Inferior parietal cortex (tissue), 1 donor: Measurements from ENCODE around the gene TM9SF2.

Experiments used
- DNase-seq: peaks from one replicate; pipeline ENCODE4 v3.0.0-alpha.2; 2016; ENCODE audit errors: extremely low spot score

The TM9SF2 gene

DNA sequence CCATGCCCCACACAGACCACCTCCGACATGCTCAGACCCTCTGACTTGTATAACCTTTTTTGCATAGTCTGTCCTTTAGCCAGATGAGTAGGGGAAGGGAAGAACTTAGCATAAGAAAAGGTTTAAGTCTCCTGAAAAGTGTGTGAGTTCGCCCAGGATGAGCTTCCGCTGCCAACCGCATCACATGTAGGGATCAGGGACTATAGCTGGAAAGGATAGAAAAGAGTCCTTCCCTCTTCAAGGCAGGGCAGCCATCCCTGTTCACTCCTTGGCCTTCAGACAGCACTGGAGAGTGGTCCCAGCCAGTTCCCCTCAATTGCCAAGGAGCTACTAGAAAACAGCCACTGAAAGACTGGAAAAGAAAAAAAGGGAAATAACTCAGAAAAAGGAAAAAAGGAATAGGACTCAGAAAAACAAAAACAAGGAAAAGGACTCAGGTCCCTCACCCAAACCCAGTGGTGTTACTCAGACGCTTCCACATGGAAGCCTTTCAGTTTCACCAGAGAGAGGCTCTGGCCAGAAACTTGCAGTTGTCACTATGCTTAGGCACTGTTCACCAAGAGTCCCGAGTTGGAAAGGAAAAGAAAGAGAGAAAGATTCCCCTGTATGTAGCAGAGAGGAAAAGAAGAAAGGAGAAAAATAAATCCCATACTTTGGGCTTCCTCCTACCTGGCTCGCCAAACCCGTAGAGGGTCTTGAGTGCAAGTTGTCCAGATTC, 5.6 kb upstream of the TM9SF2 start:
- no peak for DNase-seq

DNA sequence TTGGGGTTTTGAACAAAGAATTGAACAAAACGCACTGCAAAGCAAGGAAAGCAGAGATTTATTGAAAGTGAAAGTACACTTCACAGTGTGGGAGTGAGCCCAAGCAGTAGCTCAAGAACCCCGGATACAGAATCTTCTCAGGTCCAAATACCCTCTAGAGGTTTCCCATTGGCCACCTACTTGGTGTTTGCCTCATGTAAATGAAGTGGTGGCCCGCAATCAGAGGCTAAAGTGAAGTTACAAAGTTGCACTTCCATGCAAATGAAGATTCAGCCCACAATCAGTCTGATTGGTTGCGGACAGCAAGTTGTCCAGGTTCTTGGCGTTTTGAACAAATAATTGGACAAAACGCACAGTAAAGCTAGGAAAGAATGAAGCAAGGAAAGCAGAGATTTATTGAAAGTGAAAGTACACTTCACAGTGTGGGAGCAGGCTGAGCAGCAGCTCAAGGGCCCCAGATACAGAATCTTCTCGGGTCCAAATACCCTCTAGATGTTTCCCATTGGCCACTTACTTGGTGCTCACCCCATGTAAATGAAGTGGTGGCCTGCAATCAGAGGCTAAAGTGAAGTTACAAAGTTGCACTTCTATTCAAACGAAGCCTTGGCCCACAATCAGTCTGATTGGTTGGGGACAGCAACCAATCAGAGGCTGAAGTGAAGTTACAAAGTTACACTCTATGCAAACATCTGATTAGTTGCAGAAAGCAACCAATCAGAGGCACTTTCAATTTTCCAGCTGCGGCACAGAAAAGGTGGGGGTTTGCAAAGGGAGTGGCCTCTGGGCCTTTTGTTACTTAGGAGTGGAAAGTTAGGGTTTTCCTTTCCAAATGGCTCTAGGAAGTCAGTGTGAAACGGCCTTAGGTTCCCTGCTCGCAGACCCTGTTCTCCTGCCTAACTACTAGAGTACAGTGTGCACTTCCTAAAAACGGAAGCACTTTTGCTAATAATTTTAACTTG, 4.8 kb upstream of the TM9SF2 start:
- DNase-seq = peak; percentile 61

DNA sequence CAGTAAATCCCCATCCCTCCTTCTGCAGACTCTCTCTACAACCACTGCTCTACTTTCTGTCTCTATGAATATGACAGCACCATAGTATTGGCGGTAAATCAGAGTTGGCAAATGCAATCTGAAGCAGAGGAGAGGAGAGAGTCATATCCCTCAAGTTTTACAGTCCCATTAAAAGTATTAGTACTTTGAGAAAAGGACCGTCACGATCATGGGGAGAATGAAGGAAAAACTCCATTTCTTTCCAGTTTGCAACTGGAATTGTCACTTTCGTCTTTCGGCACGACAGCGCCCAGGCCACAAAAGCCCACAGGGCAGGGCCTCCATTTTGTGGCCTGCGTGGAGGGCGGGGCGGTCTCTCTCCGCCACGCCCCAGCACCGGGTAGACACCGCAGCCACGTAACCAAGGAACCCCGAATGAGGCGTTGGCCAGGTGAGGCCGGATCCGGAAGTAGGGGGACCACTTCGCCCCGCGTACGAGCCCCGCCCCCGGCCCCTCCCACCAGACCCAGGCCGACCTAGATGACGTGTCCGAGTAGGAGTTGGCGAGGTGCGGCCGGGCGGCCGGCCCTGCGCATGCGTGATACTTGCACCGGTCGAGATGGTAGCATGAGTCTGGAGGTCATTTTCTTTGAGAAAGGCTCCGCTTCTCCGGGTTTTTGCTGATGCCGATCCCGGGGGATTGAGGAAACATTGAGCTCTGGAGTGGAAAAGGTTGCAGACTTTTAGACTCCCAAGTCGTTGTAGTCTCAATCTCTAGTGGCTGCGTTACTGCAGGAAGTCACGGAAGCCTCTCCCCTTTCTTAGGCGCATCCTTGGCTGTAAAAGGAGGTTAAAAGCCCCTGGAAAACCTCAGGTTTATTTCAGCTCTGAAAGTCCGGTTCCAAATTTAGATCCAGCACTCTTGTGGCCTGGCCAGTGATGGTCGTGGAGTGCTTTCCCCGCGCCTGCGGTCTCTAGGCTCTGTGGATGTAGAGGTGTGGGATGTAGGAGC, 2.8 kb upstream of the TM9SF2 start:
- peak; percentile 94 for DNase-seq

DNA sequence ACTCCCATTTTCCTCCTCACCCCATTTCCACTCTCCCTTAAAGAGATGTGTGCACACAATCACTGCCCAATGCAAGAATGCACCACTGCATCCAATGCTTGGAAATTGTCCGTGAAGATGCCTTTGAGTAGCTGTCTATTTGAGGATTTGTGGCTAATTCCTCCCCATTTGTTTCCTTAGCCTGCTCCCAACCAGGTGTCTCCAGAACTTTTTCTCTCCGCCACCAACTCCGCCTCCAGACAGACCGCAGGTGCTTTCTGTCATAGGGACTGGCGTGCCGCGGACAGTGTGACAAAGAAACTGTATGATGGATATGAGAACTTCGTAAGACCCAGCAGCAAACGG, 461 bp upstream of the TM9SF2 start:
- no peak for DNase-seq

DNA sequence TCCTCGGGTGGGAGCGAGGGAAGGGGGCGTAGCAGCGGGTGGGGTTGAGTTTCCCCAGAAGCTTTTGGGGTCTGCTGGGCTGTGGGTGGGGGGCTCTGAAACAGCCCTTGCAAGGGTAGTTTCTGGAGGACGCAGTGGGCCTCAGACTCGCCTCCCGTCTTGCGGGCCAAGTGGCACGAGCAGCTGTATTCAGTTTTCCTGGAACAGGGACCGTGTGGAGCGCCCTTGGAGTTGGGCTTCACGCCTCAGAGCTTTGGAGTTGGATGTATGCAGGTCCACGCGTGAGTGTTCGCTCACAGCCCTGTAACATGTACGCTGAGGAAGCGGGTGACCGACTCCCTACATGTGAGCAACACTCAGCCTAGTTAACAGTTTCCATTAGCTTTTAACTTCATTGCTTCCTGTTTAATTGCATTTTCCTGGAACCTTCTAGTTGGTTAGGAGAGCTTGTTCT, 603 bp downstream of the TM9SF2 start:
- DNase-seq = no peak

DNA sequence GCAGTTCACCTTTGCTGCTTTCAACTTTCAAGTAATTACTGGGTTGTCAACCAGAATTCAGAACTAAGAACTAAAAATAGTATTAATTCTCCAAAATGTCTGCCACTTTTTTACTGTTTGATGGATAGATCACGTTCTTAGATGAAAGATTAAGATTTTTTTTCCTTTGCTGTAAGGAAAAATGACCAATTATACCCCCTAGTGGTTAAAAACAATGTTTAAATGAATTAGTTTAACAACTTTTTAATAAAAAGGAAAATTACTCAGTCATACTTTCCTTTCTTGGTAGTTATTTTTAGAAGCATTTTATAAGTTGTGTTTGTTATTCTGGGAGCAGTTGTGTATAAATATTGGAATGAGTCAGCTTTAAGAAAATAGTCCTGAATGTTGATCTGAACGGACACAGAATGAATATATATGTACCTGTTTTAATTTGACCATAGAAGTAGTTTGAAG, 4.6 kb downstream of the TM9SF2 start:
- no peak for DNase-seq

DNA sequence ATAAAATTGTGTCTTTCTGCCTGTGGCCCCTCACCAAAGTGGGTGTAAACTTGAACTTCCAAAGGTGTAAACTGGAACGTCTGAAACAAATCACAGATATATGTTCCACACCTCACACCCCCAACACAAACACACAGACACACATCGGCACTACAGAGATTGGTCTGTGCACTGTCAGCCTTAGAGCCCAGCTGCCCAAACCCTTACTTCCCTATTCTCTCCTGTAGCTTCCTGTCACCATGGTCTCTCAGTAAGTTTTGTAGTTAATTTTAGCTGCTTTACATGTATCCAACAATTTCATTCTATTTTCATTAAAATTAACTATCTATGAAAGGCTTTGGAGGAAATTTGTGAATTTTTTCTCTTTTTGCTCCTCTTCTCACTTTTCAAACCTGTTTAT, 5.4 kb downstream of the TM9SF2 start:
- no peak for DNase-seq

DNA sequence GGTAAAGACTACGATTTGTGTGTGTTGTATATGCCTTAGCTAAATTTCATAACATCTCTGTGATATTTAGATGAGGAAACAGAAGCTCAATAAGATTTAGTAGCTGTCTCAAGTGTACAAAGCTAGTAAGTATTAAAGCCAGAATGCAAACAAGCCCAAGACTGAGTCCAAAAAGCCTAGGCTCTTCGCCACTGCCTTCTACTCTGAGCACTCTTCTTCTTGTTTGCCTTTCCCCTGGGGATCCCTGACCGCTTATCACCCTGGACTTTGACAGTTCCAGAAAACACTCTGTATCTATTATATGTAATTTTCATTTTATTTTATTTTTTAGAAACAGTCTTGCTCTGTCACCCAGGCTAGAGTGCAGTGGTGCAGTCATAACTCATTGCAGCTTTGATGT, 5.8 kb downstream of the TM9SF2 start:
- DNase-seq = no peak

DNA sequence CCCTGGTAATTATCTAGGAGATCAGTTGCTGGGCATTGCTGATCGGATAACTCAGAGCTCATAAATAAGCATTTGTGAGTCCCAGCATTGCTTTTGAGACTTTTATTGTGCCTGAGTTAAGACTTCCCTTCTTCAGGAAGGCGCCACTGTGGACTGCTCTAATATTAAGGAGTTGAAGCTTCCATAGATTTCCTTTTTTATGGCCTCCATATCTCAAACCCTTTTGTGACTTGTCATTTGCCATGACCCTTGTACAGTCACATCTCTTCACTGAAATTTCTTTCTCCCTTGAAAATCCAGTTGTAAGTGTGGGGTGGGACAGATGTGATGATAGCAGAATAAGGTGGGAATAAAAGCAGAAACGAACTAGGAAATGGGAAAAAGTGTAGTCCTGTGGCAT, 6.3 kb downstream of the TM9SF2 start:
- DNase-seq = no peak

DNA sequence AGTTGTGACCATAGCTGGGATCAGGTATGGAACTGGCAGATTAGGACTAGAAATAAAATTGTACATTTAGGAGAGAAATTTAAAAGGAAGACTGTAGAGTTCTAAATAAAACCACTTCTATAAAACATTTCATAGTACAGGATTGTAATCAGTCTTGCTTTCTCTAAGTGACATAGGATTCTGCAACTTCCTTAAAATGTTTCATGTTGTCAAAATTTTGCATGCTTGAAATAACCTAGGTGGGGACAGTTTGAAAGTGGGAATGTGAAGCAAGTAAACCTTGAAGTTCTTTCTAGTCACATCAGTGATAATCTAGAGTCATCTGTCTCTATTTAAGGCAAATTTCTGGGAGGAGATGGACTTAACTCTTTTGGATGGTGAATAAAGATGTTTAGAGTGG, 6.7 kb downstream of the TM9SF2 start:
- no peak for DNase-seq

DNA sequence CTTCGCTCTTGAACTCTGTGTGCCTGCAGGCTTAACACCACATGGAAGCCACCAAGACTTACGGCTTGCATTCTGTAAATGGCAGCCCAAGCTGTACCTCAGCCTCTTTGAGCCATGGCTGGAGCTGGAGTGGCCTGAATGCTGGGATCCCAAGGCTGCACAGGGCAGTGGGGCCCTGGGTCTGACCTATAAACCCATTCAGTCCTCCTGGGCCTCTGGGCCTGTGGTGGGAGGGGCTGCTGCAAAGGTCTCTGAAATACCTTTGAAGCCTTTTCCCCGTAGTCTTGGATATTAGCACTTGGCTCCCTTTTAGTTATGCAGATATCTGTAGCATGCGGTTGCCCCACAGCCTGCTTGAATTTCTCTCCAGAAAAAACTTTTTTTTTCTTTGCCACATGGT, 8.2 kb downstream of the TM9SF2 start:
- DNase-seq = no peak

DNA sequence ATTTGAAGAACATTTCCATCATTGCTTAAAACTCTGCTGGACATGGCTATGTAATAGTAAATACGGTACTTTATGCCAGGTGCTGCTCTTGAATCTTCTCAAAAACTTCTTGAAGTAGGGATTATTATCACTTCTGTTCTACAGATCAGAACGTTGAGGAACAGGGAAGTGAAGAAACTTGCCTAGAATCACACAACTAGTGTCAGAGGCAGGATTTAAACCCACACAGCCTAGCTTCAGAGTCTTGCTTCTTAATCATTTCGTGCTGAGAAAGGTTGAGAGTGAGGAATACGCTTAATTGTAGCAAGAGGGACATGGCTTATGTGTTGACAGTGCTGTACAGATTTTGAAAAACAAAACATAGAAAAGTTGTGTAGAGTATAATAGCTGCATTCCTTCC, 13.5 kb downstream of the TM9SF2 start:
- no peak for DNase-seq

DNA sequence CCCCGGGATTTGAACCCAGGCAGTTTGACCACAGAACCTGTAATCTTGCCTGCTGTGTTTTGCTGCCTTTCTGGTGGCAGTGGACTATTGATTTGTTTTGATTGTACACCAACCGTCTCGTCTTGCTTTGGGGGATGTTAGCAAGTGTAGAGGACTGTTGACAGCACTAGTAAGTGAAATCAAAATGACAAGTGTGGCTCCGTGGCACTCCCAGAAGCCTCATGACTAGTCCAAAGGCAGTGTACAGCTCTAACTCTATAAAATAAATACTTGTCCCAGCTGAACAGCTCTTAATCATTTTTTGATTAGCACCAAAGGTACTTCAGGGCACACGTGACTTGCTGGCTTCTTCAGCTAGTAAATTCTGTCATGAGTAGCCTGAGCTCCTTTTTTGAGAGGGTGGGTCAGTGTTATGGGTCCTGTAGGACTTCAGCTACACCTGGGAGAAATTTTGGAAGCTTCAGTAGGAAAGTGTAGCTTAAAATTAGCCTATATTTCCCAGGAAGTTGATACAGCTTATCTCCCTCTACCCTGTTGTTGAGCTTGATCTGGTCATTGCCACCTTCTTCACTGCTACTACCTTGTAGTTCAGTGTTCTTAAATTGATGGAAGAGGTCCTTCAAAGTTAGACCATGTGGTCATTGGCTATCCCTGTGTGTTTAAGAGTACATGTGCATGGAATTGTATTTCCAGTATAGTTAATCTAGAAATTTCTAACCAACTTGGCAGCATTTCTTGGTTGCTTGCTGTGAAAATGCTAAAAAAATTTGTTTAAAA, 15.1 kb downstream of the TM9SF2 start:
- DNase-seq = no peak

DNA sequence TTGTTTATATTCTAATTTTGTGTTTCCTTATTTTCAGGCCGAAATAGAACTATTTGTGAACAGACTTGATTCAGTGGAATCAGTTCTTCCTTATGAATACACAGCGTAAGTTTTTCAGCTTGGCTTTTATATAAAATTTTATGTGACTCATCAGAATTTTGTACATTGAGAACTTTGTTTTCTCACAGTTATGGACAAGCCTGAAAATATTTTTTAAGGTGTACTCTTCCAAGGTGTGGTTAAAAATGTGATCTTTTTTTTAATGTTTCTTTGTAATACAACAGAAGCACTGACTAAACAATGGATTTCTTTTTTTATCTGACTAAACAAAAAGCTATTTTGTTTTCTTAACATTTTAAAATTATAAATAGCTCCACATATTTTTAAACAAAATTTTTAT, 16.3 kb downstream of the TM9SF2 start:
- DNase-seq = no peak

DNA sequence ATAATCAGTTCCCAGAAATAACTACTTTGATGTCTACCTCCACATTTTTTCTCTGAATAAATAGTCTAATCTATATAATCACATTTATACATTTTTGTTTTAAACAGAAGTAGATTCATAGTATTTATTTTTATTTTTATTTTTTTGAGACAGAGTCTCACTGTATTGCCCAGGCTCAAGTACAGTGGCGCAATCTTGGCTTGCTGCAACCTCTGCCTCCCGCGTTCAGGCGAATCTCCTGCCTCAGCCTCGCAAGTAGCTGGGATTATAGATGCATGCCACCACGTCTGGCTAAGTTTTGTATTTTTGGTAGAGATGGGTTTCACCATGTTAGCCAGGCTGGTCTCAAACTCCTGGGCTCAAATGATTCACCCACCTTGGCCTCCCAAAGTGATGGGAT, 16.7 kb downstream of the TM9SF2 start:
- no peak for DNase-seq

DNA sequence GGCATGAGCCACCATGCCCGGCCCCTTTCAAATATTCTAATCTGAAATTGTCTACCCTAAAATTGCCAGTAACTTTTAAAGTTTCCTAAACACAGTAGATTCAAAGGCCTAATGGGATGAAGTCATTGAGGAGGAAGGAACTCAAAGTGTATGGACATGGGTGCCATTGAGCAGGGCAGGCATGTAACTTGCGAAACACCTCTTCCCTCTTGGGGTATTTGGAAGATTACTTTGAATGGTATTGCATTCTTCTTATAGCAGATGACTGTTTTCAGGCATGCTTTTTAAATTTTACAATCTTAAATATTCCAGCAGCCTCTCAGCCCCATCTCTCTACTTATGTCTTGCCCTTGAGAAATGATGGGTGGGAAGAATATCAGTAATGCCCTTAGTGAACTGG, 21.0 kb downstream of the TM9SF2 start:
- no peak for DNase-seq

DNA sequence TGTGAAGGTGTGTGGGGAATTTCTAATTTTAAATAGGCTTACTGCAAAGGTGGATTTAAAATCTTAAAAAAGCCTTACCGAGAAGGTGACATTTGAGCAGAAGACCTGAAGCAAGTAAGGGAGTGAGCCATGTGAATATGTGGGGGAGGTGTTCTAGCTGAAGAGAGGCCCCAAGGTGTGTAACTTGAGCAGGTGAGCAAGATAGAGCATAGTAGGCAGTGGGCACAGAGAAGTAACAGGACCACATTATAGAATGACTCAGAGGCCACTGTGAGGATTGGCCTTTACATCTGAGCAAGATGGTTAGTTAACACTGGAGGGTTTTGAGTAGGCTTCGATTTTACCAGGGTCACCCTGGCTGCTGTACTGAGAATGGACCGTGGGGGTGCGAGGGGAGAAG, 22.6 kb downstream of the TM9SF2 start:
- no peak for DNase-seq

DNA sequence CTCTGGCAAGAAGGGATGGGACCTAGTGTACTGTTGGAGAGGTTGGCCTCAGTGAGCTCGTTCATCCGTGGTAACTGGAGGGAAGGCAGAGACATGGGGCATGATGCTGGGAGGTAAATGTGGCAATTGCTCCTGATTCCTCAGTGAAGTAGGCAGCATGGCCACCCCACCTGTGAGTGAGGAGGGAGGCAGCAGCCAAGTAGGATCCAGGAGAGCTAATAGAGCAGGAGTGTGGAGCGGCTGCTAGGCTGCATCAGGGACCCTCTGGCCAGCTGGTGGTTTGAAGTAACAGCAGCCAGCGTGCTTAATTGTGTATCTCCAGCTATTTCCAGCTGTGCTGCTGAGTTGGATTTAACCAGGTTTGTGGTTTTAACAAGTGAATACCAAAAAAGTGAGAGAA, 24.7 kb downstream of the TM9SF2 start:
- DNase-seq = no peak

DNA sequence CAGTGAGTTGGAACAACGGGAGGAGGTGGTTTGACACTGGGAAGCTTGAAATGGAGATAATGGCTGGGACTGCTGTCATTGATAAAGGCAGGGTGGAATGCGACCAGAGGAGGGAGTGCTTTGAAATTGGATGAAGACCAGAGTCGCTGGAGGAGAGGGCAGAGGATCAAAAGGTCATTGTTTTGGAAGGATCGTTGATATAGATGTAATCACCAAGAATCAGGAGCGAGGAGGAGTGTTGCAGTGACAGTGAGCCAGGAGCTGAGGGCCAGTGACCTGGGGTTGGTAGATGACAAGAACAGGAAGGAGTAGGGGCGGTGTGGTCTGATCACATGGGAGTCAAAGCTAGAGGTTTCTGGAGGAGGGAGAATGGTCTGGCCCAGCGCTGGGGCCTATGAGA, 25.3 kb downstream of the TM9SF2 start:
- DNase-seq = no peak

DNA sequence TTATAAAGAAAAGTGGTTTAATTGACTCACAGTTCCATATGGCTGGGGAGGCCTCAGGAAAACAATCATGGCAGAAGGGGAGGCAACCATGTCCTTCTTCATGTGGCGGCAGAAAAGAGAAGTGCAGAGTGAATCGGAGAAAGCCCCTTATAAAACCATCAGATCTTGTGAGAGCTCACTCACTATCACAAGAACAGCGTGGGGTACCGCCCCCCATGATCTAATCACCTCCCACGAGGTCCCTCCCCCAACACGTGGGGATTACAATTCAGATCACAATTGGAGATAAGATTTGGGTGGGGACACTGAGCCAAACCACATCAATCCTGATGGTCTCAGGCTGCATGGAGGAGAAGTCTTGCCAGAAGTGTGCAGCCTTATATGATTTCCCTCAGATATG, 26.0 kb downstream of the TM9SF2 start:
- no peak for DNase-seq

DNA sequence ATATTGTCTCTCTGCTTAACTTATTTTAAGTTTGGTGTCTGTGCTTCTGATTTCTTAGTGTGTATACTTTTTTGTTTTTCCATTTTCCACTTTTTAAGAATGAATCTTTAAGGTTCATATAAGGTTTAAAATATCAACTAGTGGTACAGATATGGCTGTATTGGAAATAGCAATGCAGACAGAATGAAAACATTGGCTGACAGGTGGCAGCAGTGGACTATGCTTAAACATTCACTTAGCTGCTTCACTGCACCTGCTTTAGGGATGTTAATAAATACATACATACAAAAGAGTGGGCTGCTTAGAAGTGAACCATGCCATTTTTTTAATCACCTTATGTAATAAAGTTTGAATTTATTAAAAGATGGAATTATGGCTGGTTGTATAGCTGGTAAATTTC, 27.3 kb downstream of the TM9SF2 start:
- no peak for DNase-seq
